ENCODE data around the gene TMEM138.

GRCh38 chr11:61415381-61415780 is 53.2 kb downstream of the TMEM138 start:
- no peak for TF ChIP-seq CTCF (IDR thresholded peaks at IDR 0.05; ENCODE audit: low read depth, low read length)
- TF ChIP-seq POLR2A (IDR thresholded peaks at IDR 0.05; ENCODE audit: extremely low read depth, insufficient read length) = no peak

Measured in NB4 (cell line).